Measurements from ENCODE around the gene SLC25A53.

DNA sequence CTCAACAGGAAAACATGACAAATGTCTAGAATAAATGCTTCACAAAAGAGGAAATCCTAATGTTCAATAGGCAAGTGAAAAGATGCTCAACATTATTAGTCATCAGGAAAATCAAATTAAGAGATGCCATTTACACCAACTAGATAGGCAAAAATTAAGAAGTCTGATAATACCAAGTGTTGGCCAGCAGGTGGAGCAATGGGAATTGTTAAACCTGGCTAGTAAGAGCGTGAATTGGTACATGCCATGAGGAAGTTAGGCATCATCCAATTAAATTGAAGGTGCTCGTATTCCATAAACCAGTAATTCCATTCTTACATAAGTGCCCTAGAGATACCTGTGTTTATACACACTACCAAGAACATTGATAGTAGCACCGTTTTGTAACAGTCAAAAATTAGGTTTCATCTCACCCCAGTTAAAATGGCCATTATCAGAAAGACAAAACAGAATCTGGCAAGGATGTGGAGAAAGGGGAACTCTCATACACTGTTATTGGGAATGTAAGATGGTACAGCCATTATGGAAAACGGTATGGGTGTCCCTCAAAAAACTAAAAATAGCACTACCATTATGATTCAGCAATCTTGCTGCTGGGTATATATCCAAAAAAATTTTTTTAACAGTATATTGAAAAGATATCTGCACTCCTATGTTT, 58.5 kb downstream of the SLC25A53 start:
- TF ChIP-seq, protein P1, sequence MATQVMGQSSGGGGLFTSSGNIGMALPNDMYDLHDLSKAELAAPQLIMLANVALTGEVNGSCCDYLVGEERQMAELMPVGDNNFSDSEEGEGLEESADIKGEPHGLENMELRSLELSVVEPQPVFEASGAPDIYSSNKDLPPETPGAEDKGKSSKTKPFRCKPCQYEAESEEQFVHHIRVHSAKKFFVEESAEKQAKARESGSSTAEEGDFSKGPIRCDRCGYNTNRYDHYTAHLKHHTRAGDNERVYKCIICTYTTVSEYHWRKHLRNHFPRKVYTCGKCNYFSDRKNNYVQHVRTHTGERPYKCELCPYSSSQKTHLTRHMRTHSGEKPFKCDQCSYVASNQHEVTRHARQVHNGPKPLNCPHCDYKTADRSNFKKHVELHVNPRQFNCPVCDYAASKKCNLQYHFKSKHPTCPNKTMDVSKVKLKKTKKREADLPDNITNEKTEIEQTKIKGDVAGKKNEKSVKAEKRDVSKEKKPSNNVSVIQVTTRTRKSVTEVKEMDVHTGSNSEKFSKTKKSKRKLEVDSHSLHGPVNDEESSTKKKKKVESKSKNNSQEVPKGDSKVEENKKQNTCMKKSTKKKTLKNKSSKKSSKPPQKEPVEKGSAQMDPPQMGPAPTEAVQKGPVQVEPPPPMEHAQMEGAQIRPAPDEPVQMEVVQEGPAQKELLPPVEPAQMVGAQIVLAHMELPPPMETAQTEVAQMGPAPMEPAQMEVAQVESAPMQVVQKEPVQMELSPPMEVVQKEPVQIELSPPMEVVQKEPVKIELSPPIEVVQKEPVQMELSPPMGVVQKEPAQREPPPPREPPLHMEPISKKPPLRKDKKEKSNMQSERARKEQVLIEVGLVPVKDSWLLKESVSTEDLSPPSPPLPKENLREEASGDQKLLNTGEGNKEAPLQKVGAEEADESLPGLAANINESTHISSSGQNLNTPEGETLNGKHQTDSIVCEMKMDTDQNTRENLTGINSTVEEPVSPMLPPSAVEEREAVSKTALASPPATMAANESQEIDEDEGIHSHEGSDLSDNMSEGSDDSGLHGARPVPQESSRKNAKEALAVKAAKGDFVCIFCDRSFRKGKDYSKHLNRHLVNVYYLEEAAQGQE (IDR thresholded peaks at IDR 0.05; ENCODE audit: insufficient read depth in 1 of 2, low read depth in 2 of 2, low read length in 2 of 2): no peak
- TF ChIP-seq POLR2AphosphoS5 (IDR thresholded peaks at IDR 0.05; ENCODE audit: low read depth, low read length) (no peak), SIN3A (IDR thresholded peaks at IDR 0.05; ENCODE audit: borderline replicate concordance, insufficient read depth, low read length) (no peak)

Measured in PFSK-1 (cell line).